CD4-positive, alpha-beta T cell treated with Interleukin-6 for 4 hours (primary cell): ENCODE results near the gene ALG3.

Experiments
- DNase-seq: peaks from one replicate; pipeline ENCODE4 v3.0.0-alpha.2; 2020; ENCODE audit warnings: mixed read lengths

ALG3 gene

GRCh38 chr3:184259878-184260723, 11.3 kb upstream of the ALG3 start:
- peak; percentile 48 for DNase-seq

- DNase-seq: no peak
Measured at GRCh38 chr3:184259396-184259877, 10.7 kb upstream of the ALG3 start.

- no peak for DNase-seq
Measured at GRCh38 chr3:184258926-184259325, 10.2 kb upstream of the ALG3 start.

GRCh38 chr3:184257083-184257915, 8.5 kb upstream of the ALG3 start:
- DNase-seq: no peak

GRCh38 chr3:184255291-184256039, 6.7 kb upstream of the ALG3 start:
- no peak for DNase-seq

GRCh38 chr3:184250167-184250828, 1.5 kb upstream of the ALG3 start:
- DNase-seq: peak; percentile 91

- DNase-seq: peak; percentile 98
Measured at GRCh38 chr3:184249412-184250166, 827 bp upstream of the ALG3 start, which contains the start of gene EEF1AKMT4. Gene EEF1AKMT4, plus strand, starts transcription at chr3:184249672. Its CDS starts 23 bp downstream, at chr3:184249695.

- DNase-seq: no peak
Measured at GRCh38 chr3:184242297-184242685, 6.5 kb downstream of the ALG3 start.

GRCh38 chr3:184241447-184242296, 7.1 kb downstream of the ALG3 start:
- peak; percentile 32 for DNase-seq

- no peak for DNase-seq
Measured at GRCh38 chr3:184241141-184241446, 7.7 kb downstream of the ALG3 start.

GRCh38 chr3:184240384-184241140, 8.2 kb downstream of the ALG3 start:
- peak; percentile 18 for DNase-seq

GRCh38 chr3:184239708-184240107, 9.1 kb downstream of the ALG3 start:
- DNase-seq: no peak

GRCh38 chr3:184239221-184239620, 9.5 kb downstream of the ALG3 start:
- DNase-seq: no peak

- no peak for DNase-seq
Measured at GRCh38 chr3:184238246-184238818, 10.4 kb downstream of the ALG3 start.

GRCh38 chr3:184237807-184238206, 11.0 kb downstream of the ALG3 start:
- DNase-seq: no peak

- no peak for DNase-seq
Measured at GRCh38 chr3:184237211-184237610, 11.6 kb downstream of the ALG3 start.

- DNase-seq: no peak
Measured at GRCh38 chr3:184236636-184237035, 12.1 kb downstream of the ALG3 start.

- no peak for DNase-seq
Measured at GRCh38 chr3:184236033-184236410, 12.7 kb downstream of the ALG3 start.

- no peak for DNase-seq
Measured at GRCh38 chr3:184235381-184236032, 13.3 kb downstream of the ALG3 start.
